ENCODE measurements around the gene FTL. TPM values are rescaled to one million over a fixed set of nuclear protein-coding genes. Genes with fewer than 3 reads are reported as not detected.
"Not testable (repeated sequence)": the region's sequence is repeated elsewhere in the genome, so short reads cannot be mapped to it uniquely, and the experiment has no call there.

The FTL gene
- total and polyA plus RNA-seq, 7 donors = 802 to 2,269 (median 1,296) TPM

DNA sequence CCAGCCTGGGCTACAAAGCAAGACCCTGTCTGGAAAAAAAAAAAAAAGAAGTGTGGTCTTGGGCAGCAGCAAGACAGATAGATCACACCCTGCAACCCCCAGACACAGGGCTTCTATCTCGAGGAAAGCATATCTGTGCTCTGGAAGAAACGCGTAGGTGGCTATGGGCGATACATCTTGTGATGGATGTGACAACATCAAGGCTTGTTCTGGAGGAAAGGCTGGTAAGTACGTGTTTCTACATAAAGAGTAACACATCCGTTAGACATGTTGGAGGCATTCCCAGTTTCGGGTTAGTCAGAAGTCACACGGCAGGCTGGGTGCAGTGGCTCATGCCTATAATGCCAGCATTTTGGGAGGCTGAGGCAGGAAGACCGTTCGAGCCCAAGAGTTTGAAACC, 38.2 kb upstream of the FTL start:
- Histone ChIP-seq H3K4me1 (peaks cover 8% of the 10 kb centered on the region), H3K27ac (peak overlapping the region; percentile 23), H3K27me3 (ENCODE audit: insufficient read depth in 3 of 3, low read length in 2 of 3) (no peaks in the 10 kb centered on the region), H3K9me3 (no peaks in the 10 kb centered on the region), H3K36me3 (ENCODE audit: insufficient read depth in 1 of 2, low read depth in 1 of 2) (peaks cover 0 to 16% of the 10 kb centered on the region in 2 donors), H3K4me3 (no peak overlapping the region)
- intact Hi-C loops (cut with DNase I) = no loop called here
- ATAC-seq = peak; percentile 69 to 87 (median 80)
- TF ChIP-seq, protein P1, sequence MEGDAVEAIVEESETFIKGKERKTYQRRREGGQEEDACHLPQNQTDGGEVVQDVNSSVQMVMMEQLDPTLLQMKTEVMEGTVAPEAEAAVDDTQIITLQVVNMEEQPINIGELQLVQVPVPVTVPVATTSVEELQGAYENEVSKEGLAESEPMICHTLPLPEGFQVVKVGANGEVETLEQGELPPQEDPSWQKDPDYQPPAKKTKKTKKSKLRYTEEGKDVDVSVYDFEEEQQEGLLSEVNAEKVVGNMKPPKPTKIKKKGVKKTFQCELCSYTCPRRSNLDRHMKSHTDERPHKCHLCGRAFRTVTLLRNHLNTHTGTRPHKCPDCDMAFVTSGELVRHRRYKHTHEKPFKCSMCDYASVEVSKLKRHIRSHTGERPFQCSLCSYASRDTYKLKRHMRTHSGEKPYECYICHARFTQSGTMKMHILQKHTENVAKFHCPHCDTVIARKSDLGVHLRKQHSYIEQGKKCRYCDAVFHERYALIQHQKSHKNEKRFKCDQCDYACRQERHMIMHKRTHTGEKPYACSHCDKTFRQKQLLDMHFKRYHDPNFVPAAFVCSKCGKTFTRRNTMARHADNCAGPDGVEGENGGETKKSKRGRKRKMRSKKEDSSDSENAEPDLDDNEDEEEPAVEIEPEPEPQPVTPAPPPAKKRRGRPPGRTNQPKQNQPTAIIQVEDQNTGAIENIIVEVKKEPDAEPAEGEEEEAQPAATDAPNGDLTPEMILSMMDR (IDR thresholded peaks at IDR 0.05) = no peak
- DNase-seq = peak in 1 of 2 donors; percentile 51
- 31 to 41% (median 38%) methylated on average over 10 of the region's 10 CpGs for whole genome bisulfite sequencing, 3 donors

DNA sequence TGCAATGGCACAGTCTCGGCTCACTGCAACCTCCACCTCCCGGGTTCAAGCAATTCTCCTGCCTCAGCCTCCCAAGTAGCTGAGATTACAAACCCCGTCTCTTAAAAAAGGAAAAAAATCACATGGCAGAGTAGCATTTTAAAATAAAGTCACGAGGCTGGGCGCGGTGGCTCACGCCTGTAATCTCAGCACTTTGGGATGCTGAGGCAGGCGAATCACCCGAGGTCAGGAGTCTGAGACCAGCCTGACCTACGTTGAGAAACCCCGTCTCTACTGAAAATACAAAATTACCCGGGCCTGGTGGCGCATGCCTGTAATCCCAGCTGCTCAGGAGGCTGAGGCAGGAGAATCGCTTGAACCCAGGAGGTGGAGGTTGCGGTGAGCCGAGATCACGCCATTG, 37.4 kb upstream of the FTL start:
- H3K27me3 ChIP-seq (ENCODE audit: insufficient read depth in 3 of 3, low read length in 2 of 3); H3K27ac ChIP-seq; H3K9me3 ChIP-seq; H3K36me3 ChIP-seq (ENCODE audit: insufficient read depth in 1 of 2, low read depth in 1 of 2); DNase-seq; ATAC-seq; H3K4me3 ChIP-seq; H3K4me1 ChIP-seq; intact Hi-C loops (cut with DNase I): not testable (repeated sequence)
- WGBS, 3 donors = 84 to 87% (median 84%) methylated on average over 17 of the region's 17 CpGs

DNA sequence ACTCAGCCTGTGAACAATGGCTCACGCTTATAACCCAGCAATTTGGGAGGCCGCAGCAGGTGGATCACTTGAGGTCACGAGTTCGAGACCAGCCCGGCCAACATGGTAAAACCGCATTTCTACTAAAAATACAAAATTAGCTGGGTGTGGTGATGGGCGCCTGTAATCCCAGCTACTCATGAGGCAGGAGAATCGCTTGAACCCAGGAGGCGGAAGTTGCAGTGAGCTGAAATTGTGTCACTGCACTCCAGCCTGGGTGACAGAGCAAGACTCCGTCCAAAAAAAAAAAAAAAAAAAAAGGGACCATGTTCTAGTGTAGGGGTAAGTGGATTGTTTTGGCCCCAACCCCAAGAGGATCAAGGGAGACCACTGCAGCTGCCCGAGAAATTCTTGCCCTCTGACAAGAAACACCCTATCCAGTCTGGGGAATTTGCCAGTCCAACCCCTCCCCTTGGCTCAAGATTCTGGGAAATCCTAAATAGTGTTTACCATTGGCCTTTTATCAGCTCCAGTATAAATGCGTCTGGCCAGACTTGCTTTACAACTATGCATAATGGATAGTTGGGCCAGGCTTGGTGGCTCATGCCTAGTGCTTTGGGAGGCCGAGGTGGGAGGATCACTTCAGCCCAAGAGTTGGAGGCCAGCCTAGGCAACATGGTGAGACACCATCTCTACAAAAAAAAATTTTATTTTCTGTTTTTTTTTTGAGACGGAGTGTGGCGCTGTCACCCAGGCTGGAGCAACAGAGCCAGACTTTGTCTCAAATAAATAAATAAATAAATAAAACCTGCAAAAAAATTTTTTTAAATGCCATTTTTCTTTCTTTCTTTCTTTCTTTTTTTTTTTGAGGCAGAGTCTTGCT, 36.7 kb upstream of the FTL start:
- intact Hi-C loops (cut with DNase I) = no loop called here
- Histone ChIP-seq H3K36me3 (ENCODE audit: insufficient read depth in 1 of 2, low read depth in 1 of 2) (peaks cover 0 to 2% of the 10 kb centered on the region in 2 donors), H3K9me3 (no peaks in the 10 kb centered on the region), H3K27me3 (ENCODE audit: insufficient read depth in 3 of 3, low read length in 2 of 3) (no peaks in the 10 kb centered on the region), H3K27ac (no peak overlapping the region), H3K4me1 (peaks cover 8% of the 10 kb centered on the region), H3K4me3 (no peak overlapping the region)
- DNase-seq (no peak), ATAC-seq (no peak)
- whole genome bisulfite sequencing, 3 donors = 59 to 62% (median 61%) methylated on average over 14 to 15 of the region's 15 CpGs
- TF ChIP-seq, protein P1 (IDR thresholded peaks at IDR 0.05) = no peak

DNA sequence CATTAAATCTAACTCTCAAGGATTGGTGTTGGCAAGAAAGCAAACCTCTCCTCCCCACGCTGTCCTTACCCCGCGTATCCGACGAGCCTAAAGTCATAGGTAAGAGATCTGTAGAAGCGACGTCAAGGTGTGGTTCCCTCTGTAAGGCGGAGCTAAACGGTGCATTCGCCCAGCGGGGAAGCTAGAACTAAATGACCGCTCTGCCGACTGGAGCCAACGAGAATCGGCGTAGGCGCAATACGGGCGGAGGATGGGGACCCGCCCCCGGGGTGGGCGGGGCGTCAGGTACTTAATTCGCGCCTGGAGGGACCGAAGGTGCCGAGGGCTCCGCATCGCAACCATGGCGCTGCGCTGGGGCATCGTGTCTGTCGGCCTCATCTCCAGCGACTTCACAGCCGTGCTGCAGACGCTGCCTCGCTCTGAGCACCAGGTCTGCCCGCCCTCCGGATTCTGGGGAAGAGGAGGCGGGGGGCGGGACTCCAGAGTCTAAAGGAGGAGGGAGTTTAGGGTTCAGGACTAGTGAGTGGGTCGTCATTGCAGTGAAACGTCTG, 31.7 kb upstream of the FTL start, which contains the start of gene DHDH:
TSS of gene DHDH (plus strand) at position 318 of the 551 bp plus-strand sequence. CDS start at position 341, 23 bp downstream.
- H3K27me3 ChIP-seq (ENCODE audit: insufficient read depth in 3 of 3, low read length in 2 of 3) = peaks cover 0 to 1% (median 0%) of the 10 kb centered on the region in 3 donors
- peak; percentile 72 to 83 (median 75) for ATAC-seq
- H3K9me3 ChIP-seq = no peaks in the 10 kb centered on the region
- intact Hi-C loops (cut with DNase I) = no loop called here
- 1% methylated on average over 41 to 43 of the region's 43 CpGs for WGBS, 3 donors
- H3K36me3 ChIP-seq (ENCODE audit: insufficient read depth in 1 of 2, low read depth in 1 of 2) = no peaks in the 10 kb centered on the region
- TF ChIP-seq, protein P1 (IDR thresholded peaks at IDR 0.05) = no peak
- H3K27ac ChIP-seq = no peak within 1 kb of the TSS
- H3K4me1 ChIP-seq = no peaks in the 10 kb centered on the region
- H3K4me3 ChIP-seq = peak within 1 kb of the TSS; percentile 64
- peak; percentile 55 to 72 for DNase-seq

DNA sequence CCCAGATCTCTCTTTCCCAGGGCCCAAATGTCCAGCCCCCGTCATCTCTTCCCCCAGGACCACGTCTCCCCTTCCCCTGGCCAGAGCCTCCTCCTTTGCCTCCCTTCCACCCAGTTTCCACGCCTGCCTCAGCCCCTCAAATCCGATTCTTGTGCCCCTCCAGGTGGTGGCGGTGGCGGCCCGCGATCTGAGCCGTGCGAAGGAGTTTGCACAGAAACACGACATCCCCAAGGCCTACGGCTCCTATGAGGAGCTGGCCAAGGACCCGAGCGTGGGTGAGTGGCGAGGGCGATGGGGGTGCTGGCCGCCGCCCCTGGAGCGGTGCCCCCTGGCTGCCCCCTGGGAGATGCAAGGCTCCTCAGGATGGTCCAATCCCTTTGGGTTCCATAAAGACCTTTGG, 30.3 kb upstream of the FTL start:
- no peaks in the 10 kb centered on the region for H3K36me3 ChIP-seq (ENCODE audit: insufficient read depth in 1 of 2, low read depth in 1 of 2)
- no peaks in the 10 kb centered on the region for H3K9me3 ChIP-seq
- ATAC-seq (no peak), DNase-seq (no peak)
- no peak overlapping the region for H3K4me3 ChIP-seq
- H3K4me1 ChIP-seq = no peaks in the 10 kb centered on the region
- TF ChIP-seq, protein P1 (IDR thresholded peaks at IDR 0.05) = no peak
- peaks cover 0 to 1% (median 0%) of the 10 kb centered on the region in 3 donors for H3K27me3 ChIP-seq (ENCODE audit: insufficient read depth in 3 of 3, low read length in 2 of 3)
- H3K27ac ChIP-seq = no peak overlapping the region
- 74 to 78% (median 75%) methylated on average over 19 of the region's 19 CpGs for WGBS, 3 donors
- intact Hi-C loops (cut with DNase I) = no loop called here
